NCI-H1436 (cell line): ENCODE measurements around the gene LIPT2.
"Not testable (repeated sequence)": the region's sequence is repeated elsewhere in the genome, so short reads cannot be mapped to it uniquely, and the experiment has no call there.

Experiments used
- DNase-seq: peaks from one replicate; lab custom pipeline; 2025; lab: John Stamatoyannopoulos, UW

Gene LIPT2

DNA sequence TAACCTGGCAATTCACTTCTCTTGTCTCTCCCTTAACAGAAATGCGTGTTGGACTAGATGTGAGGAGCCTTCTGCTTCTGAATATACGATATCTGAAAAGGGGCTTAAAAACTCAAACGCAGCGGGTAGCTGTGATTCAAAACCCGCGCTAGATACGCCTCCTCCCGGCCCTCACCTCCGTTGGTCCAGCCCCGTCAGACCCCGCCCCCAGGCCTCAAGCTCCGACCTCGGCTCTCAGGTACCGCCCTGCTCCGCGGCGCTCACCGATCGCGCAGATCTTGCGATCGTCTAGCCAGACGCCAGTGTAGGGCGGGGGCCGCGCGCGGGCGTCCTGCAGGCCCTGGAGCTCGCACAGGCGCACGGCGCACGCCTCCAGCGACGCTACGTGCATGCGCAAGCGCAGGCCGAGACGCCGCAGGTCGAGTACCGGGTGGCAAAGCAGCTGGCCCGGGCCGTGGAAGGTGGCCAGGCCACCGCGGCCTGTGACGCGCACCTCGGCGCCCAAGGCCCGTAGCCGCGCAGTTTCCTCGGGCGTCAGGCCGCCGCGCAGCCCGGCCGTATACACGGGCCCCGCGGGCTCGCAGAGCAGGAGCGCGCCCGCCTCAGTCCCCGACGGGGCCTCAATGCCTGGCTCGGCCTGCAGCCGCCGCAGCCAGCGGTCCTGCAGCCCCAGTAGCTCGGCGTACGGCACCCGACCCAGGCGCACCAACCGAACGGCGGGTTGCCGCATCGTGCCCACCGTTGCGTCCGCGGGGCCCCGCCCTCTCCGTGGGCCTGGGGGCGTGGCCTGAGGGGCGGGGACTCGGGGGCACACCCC lies at the start of gene LIPT2:
Gene LIPT2 (minus strand): TSS at position 751 of the 817 bp plus-strand sequence. CDS start 21 bp downstream, at position 730.
- DNase-seq = peak; percentile 97

GRCh38 chr11:74541466-74541865 lies 47.9 kb upstream of the LIPT2 start:
- DNase-seq = no peak

DNA sequence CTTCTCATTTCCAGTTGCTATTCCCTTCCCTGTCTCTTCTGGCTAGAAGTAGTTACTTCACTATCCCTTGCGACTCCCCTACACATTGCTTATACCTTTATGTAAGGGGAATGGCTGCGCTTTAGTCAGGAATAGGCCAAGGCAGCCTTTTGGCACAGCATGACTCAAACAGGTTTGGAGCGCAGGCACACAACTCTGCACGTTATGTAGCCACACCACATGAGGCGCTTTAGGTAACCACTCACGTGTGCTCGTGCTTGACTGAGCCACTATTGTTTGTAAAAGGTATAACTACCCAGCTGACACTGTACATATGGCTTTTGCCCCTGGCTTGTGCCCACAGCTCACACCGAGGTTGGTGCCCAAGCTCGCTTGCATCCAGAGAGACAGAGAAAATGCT lies 46.7 kb upstream of the LIPT2 start:
- DNase-seq = no peak

GRCh38 chr11:74538680-74539079 lies 45.2 kb upstream of the LIPT2 start:
- DNase-seq = no peak

DNA sequence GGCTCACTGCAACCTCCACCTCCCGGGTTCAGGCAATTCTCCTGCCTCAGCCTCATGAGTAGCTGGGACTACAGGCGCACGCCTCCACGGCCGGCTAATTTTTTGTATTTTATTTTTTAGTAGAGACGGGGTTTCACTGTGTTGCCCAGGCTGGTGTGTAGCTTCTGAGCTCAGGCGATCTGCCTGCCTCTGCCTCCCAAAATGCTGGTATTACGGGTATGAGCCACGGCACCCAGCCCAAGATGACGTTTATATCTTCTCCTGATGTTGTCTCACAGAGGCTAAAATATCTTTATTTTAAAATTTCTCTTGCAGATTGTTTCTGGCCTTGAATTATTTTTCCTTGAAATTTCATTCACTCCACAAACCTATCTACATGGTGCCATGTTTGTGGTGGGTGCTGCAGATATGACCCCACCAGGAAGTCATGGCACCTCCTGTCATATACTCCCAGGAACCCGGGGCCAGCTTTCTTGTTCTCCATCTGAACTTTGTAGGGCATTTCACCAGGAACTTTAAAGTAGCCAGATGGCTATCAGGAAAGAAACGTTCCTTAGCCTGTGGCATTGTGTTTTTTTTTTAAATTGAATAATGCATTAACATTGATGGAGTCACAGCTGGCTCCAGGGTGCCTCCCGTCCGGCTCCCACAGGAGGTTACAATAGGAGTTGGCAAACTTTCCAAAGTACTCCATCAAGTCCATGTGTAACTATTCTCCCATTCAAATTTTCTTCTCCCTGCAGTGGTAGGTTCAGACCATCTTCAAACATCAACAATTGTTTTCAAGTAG lies 42.0 kb upstream of the LIPT2 start:
- no peak for DNase-seq

- not testable (repeated sequence) for DNase-seq
Observed at GRCh38 chr11:74534946-74535275, 41.4 kb upstream of the LIPT2 start.

DNA sequence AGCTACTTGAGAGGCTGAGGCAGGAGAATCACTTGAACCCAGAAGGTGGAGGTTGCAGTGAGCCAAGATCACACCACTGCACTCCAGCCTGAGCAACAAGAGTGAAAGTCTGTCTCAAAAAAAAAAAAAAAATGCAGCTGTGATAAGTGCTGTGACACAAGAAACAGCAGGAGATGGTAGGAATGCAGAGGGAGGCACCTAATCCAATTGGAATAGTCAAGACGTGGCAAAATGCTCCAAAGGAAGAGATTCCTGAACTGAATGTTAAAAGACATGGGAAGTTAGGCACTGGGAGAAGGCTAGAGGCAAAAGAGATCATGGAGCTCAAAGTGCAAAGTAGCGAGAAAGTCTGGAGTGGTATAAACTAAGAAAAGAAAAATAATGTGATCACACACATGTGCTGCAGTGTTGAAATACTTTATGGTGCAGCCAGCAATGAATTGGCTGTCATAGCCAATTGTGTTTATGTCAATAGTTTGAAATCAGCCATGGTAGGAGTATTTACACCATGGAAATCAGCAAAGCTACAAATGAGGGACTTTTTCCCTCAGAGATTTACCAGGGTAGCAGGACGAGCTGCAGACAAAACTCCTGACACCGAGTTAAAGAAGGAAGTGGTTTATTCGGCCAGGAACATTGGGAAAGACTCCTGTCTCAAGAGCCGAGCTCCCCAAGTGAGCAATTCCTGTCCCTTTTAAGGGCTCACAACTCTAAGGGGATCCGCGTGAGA lies 40.9 kb upstream of the LIPT2 start:
- DNase-seq = no peak

DNA sequence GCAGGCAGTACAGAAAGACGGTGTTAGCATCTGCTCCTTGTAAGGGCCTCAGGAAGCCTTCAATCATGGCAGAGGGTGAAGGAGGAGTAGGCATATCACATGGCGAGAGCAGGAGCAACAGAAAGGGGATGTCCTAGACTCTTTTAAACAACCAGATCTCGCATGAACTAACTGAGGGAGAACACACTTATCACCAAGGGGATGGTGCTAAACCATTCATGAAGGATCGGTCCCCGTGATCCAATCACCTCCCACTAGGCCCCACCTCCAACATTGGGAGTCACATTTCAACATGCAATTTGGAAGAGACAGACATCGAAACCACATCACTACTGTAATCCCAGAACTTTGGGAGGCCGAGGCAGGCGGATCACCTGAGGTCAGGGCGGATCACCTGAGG lies 39.9 kb upstream of the LIPT2 start:
- DNase-seq = no peak

- no peak for DNase-seq
Observed at GRCh38 chr11:74532501-74533246, 39.1 kb upstream of the LIPT2 start.

GRCh38 chr11:74524978-74525377 lies 31.5 kb upstream of the LIPT2 start:
- no peak for DNase-seq

GRCh38 chr11:74524501-74524900 lies 31.0 kb upstream of the LIPT2 start:
- no peak for DNase-seq

DNA sequence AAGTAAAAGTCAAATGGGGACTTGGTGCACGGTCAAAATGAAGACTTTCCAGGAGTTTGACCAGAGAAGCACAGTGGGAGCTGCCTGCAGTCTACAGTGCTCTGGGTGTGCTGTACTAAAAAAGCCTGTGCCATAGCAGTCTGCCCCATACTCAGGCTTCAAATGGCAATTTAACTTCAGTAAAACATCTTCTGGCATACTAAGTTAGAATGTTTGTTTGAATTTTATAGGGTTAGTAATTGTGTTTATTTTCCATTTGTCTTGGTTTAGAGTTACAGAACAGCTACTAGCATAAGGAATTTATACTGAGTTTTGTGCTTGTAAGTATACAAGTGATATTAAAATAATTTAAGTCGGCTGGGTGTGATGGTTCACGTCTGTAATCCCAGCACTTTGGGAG lies 29.3 kb upstream of the LIPT2 start:
- DNase-seq = no peak

DNA sequence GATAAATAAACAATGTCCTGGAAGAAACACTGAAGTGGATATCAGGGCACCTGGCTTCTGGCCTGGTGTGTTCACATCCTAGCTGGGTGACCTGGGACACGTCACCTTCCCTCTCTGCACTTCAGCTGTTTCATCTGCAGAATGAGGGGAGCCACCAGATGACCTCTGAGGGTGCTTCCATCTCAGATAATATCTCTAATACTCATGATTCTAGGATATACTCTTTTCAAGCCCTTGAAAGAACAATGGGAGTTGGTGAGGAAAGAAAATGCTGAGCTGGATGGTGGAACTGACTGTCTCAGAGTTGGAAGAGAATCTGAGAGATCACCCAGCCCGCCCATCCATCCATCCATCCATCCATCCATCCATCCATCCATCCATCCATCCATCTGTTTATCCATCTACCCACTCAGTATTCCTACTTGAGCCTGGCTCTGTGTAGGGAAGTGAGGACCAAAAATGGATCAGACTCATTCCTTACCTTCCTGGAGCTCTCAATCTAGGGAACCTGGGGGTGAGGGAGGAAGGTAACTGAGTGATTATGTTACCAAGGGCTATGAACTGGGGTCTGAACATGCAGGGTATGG lies 28.2 kb upstream of the LIPT2 start:
- no peak for DNase-seq

DNA sequence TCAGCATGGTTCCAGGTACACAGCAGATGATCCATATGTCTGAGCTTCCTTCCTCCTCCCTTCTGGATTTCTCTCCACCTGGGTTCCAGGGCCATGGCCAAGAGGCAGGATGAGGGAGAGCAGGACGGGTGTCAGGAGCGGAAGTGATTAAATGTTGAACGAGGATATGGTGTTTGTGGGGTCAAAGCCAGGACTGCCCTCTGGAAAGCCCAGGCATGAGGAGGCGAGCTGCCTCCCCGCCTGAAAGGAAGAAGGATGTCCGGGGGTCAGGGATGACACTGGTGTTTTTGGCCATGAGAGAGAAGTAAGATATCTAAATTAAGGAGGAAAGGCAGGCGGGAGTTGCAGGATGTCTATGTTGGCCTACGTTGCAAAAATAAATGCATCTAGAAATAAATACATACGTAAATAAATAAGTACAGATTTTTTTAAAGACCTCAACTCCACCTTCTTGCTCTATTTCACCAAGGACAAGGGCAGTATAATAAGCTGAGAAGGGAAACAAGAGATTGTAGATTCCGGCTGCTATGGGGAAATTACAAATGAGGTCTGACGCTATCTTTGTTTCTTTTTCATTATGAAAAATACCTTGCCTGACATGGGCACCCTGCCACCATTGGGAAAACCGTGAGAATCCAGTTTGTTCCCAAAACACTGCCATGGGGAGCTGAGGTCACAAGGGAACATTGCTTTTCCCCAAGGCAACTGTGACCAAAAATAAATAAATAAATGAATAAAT lies 27.6 kb upstream of the LIPT2 start:
- no peak for DNase-seq

GRCh38 chr11:74520316-74520715 lies 26.8 kb upstream of the LIPT2 start:
- DNase-seq = no peak

GRCh38 chr11:74519710-74520109 lies 26.2 kb upstream of the LIPT2 start:
- DNase-seq = no peak

DNA sequence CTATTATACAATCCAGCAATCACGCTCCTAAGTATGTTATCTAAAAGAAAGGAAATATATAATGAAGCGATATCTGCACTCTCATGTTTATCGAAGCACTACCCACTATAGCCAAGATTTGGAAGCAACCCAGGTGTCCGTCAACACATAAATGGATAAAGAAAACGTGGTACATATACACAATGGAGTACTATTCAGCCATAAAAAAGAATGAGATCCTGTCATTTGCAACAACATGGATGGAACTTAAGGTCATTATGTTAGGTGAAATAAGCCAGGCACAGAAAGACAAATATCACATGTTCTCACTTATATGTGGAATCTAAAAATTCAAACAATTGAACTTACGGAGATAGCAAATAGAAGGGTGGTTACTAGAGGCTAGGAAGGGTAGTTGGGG lies 24.1 kb upstream of the LIPT2 start:
- not testable (repeated sequence) for DNase-seq

DNA sequence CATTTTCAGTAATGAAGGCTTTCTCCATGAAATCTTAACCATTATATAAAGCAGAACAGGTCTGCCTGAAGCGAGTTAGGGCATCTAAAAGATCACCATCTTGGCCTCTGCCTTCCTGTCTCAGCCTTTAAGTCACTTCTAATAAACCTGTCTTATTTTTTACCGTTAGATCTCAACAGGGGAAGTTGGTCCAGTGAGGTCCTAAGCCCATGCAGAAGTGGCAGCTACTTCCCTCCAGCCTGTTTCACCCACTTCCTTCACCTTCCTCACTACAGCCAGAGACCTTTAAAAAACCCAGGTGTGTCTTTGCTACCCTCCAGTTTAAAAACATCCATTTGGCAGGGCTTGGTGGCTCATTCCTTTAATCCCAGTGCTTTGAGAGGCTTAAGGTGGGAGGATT lies 14.1 kb upstream of the LIPT2 start:
- no peak for DNase-seq

DNA sequence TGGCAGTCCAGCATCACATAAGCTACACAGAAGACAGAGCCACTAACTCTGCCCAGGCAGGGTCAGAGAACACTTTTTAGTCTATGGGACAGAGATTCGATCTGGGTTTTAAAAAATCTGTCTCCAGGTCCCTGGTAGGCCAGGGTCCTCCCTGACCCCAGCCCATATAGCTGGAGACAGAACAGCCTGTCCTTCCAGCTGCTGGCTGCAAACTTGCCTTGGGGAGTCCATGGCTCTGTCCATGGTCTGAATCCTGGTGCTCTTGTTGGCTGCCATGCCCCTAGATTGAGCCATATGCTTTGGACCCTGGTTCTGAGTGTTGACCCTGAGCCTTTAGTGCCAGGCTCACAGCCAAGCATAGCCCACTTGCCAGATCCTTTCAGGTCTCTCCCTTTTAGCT lies 13.3 kb upstream of the LIPT2 start:
- no peak for DNase-seq

GRCh38 chr11:74505911-74506310 lies 12.4 kb upstream of the LIPT2 start:
- no peak for DNase-seq

DNA sequence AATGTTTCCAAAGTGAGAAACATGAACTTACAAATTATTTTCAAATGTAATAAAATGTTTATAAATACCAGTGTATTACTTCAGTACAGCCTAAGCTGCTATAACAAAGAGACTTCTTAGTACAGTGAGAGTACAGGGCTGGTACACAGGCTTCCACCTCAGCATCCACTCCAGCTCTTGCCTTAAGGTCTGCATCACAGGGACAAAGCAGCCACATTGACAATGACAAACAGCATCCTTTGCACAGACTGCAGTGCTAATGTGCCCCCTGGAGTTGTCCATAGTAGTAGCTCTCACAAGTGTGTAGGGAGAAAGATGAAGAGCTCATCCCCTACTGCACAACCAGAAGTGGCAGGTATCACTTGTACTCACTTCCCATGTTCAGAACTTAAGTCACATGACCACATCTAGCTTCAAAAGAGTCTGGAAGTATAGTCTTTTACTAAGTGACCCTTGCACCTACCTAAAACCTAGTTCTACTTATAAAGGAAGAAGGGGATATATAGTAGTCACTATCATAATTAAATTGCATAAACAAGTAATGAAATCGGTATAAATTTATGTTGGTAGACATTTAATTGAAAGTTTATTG lies 10.7 kb upstream of the LIPT2 start:
- DNase-seq = no peak
